HG02981 (cell line): ENCODE measurements around the gene GPRC5B.

Source experiments
- ATAC-seq: cut with Tn5 transposase; IDR thresholded peaks from one replicate; pipeline ENCODE4 v1.9.1; 2021; ENCODE audit warnings: mild to moderate bottlenecking, moderate library complexity; ENCODE audit not compliant: unreplicated experiment

The GPRC5B gene

GRCh38 chr16:19884611-19885450 lies at the start of gene GPRC5B:
GPRC5B (minus strand) TSS chr16:19884848; CDS start chr16:19872845, 12,003 bp downstream.
- ATAC-seq = no peak

- no peak for ATAC-seq
Measured at GRCh38 chr16:19933740-19934139, 49.1 kb upstream of the GPRC5B start.

- no peak for ATAC-seq
Measured at GRCh38 chr16:19929062-19929511, 44.4 kb upstream of the GPRC5B start.

GRCh38 chr16:19928432-19928831 lies 43.8 kb upstream of the GPRC5B start:
- ATAC-seq = no peak

- no peak for ATAC-seq
Measured at GRCh38 chr16:19926449-19927390, 42.1 kb upstream of the GPRC5B start.

GRCh38 chr16:19923396-19923795 lies 38.7 kb upstream of the GPRC5B start:
- no peak for ATAC-seq

- no peak for ATAC-seq
Measured at GRCh38 chr16:19919142-19919541, 34.5 kb upstream of the GPRC5B start.

GRCh38 chr16:19916064-19916463 lies 31.4 kb upstream of the GPRC5B start:
- no peak for ATAC-seq

- no peak for ATAC-seq
Measured at GRCh38 chr16:19914877-19915276, 30.2 kb upstream of the GPRC5B start.

- ATAC-seq = no peak
Measured at GRCh38 chr16:19913340-19913645, 28.6 kb upstream of the GPRC5B start.

GRCh38 chr16:19912455-19913339 lies 28.0 kb upstream of the GPRC5B start:
- no peak for ATAC-seq

- ATAC-seq = no peak
Measured at GRCh38 chr16:19911747-19912454, 27.3 kb upstream of the GPRC5B start.

GRCh38 chr16:19911204-19911603 lies 26.6 kb upstream of the GPRC5B start:
- no peak for ATAC-seq

- ATAC-seq = no peak
Measured at GRCh38 chr16:19909750-19910322, 25.2 kb upstream of the GPRC5B start.

- ATAC-seq = no peak
Measured at GRCh38 chr16:19908921-19909320, 24.3 kb upstream of the GPRC5B start.

GRCh38 chr16:19907161-19907992 lies 22.7 kb upstream of the GPRC5B start:
- ATAC-seq = peak; percentile 88

GRCh38 chr16:19901164-19901563 lies 16.5 kb upstream of the GPRC5B start:
- ATAC-seq = no peak

- no peak for ATAC-seq
Measured at GRCh38 chr16:19899605-19899955, 14.9 kb upstream of the GPRC5B start.
